ENCODE measurements around the gene TRUB2. TPM values are rescaled to one million over a fixed set of nuclear protein-coding genes. Genes with fewer than 3 reads are reported as not detected.
A peak's percentile ranks its signal among the peaks of the same experiment; 100 is the strongest.

The TRUB2 gene
- total and polyA plus RNA-seq, 2 of the 13 experiments (the other 11 are each of a cell fraction or from before 2014, with no cell fraction given), result 22.3 to 41.2 TPM

DNA sequence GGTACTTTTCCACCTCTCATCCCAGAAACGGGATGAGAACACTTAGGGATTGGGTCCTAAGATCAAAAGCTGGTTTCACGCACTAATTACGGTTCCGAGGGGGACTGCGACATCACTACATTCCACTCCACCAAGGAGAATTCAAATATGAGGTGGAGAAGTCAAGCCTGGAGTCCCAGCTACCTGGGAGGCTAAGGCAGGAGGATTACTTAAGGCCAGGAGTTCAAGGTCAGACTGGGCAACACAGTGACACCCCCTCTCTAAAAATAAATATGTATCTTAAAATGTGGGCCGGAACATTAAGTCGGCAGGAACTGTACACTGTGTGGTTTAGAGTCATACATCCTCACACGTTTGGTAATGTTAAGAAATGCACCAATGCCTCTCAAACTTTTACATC, 48.0 kb downstream of the TRUB2 start (continued):
- TF ChIP-seq RARA (CRISPR knock-in tag; IDR thresholded peaks at IDR 0.05) (peak; percentile 48), ZNF121 (CRISPR knock-in tag; IDR thresholded peaks at IDR 0.05) (peak; percentile 67), NR2F6 (IDR thresholded peaks at IDR 0.05) (peak; percentile 47; the same call in 1 of the 2 replicates), NR2F6 (CRISPR knock-in tag; IDR thresholded peaks at IDR 0.05) (peak; percentile 62), NFATC3 (CRISPR knock-in tag; IDR thresholded peaks at IDR 0.05) (no peak), PAX8 (CRISPR knock-in tag; IDR thresholded peaks at IDR 0.05; ENCODE audit: borderline replicate concordance) (no peak), ZNF432 (CRISPR knock-in tag; IDR thresholded peaks at IDR 0.05; ENCODE audit: borderline replicate concordance) (no peak), FOXK2 (IDR thresholded peaks at IDR 0.05) (no peak)
- TF ChIP-seq, protein P1, sequence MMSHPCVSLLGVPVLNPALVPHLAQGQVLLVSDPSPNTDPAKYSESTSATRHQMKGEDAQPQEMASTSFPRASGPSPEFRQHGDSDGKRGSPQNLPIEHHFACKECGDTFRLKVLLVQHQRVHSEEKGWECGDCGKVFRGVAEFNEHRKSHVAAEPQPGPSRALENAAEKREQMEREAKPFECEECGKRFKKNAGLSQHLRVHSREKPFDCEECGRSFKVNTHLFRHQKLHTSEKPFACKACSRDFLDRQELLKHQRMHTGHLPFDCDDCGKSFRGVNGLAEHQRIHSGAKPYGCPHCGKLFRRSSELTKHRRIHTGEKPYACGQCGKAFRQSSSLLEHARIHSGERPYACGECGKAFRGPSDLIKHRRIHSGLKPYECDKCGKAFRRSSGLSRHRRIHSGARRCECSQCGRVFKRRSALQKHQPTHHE (CRISPR knock-in tag; IDR thresholded peaks at IDR 0.05; ENCODE audit: borderline replicate concordance), result no peak
- TF ChIP-seq, protein P2, sequence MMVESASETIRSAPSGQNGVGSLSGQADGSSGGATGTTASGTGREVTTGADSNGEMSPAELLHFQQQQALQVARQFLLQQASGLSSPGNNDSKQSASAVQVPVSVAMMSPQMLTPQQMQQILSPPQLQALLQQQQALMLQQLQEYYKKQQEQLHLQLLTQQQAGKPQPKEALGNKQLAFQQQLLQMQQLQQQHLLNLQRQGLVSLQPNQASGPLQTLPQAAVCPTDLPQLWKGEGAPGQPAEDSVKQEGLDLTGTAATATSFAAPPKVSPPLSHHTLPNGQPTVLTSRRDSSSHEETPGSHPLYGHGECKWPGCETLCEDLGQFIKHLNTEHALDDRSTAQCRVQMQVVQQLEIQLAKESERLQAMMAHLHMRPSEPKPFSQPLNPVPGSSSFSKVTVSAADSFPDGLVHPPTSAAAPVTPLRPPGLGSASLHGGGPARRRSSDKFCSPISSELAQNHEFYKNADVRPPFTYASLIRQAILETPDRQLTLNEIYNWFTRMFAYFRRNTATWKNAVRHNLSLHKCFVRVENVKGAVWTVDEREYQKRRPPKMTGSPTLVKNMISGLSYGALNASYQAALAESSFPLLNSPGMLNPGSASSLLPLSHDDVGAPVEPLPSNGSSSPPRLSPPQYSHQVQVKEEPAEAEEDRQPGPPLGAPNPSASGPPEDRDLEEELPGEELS (CRISPR knock-in tag; IDR thresholded peaks at IDR 0.05), result no peak
- TF ChIP-seq, protein P3, sequence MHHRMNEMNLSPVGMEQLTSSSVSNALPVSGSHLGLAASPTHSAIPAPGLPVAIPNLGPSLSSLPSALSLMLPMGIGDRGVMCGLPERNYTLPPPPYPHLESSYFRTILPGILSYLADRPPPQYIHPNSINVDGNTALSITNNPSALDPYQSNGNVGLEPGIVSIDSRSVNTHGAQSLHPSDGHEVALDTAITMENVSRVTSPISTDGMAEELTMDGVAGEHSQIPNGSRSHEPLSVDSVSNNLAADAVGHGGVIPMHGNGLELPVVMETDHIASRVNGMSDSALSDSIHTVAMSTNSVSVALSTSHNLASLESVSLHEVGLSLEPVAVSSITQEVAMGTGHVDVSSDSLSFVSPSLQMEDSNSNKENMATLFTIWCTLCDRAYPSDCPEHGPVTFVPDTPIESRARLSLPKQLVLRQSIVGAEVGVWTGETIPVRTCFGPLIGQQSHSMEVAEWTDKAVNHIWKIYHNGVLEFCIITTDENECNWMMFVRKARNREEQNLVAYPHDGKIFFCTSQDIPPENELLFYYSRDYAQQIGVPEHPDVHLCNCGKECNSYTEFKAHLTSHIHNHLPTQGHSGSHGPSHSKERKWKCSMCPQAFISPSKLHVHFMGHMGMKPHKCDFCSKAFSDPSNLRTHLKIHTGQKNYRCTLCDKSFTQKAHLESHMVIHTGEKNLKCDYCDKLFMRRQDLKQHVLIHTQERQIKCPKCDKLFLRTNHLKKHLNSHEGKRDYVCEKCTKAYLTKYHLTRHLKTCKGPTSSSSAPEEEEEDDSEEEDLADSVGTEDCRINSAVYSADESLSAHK (CRISPR knock-in tag; IDR thresholded peaks at IDR 0.05; ENCODE audit: borderline replicate concordance), result no peak
